HCT116 (cell line): ENCODE measurements around the gene LAMB2. TPM values are rescaled to one million over a fixed set of nuclear protein-coding genes. Genes with fewer than 3 reads are reported as not detected.
A peak's percentile ranks its signal among the peaks of the same experiment; 100 is the strongest.

Source experiments
- ATAC-seq: fragments of 200-7000 bp; cut with Tn5 transposase; 2 replicates; pipeline ENCODE4 v1.9.1; 2020; ENCODE audit warnings: mild to moderate bottlenecking, moderate library complexity
- BruUV-seq: library from RNA; stranded (reverse); fragments of 400-500 nt; replicated peaks from 2 replicates; lab custom pipeline; 2021; lab: Mats Ljungman, UMichigan
- CTCF ChIA-PET: fragments of 300-600 bp; sonication (Branson Sonifier 250); formaldehyde crosslinking; loops from one replicate; lab custom pipeline; 2021; ENCODE audit warnings: antibody characterized with exemption; lab: Charles Lee
- POLR2A ChIA-PET: fragments of 300-600, 350-600 bp; sonication (Branson Sonifier 250); formaldehyde crosslinking; loops from one replicate; lab custom pipeline; 2021; ENCODE audit warnings: antibody characterized with exemption; lab: Charles Lee
- RAD21 ChIA-PET, 2 experiments: fragments of 300-600 bp; sonication (Branson Sonifier 250); formaldehyde crosslinking; loops; one replicate each; lab custom pipeline; 2023; ENCODE audit warnings: low total read pairs in 2 of 2; ENCODE audit not compliant: uncharacterized antibody in 2 of 2, unreplicated experiment in 2 of 2, low non-redundant PET in 1 of 2; lab: Charles Lee
- DNase-seq: peaks from one replicate; pipeline ENCODE4 v3.0.0-alpha.2; 2010; ENCODE audit warnings: low read depth, low spot score
- H2AFZ ChIP-seq: fragments of 200-600 bp; shearing (Covaris generic), sonication (generic); 2 replicates; pipeline ENCODE4 v1.6.1; 2017; ENCODE audit warnings: low read depth, mixed run types, mixed read lengths, antibody characterized with exemption, low read length; ENCODE audit not compliant: poor library complexity, severe bottlenecking
- H3K27ac ChIP-seq: 2 replicates; pipeline ENCODE4 v1.5.1; 2012; ENCODE audit warnings: low read depth, low read length
- H3K27me3 ChIP-seq: fragments of 200-600 bp; sonication (generic); 2 replicates; pipeline ENCODE4 v1.6.1; 2016; ENCODE audit warnings: mixed run types, low read length, mixed read lengths; ENCODE audit not compliant: insufficient read depth
- H3K36me3 ChIP-seq, 2 experiments: fragments of 200-500 bp in 1 of 2; fragments of 200-600 bp in 1 of 2; sonication (Bioruptor generic) in 1 of 2; sonication (generic) in 1 of 2; 2 replicates each; pipeline versions ENCODE4 v1.5.1 to v1.6.1; 2014 to 2016; ENCODE audit warnings: low read length in 2 of 2, inconsistent platforms in 1 of 2, mixed read lengths in 1 of 2, mixed run types in 1 of 2; ENCODE audit not compliant: insufficient read depth in 2 of 2, control insufficient read depth in 1 of 2
- H3K4me1 ChIP-seq, 2 experiments: fragments of 200-600 bp in 1 of 2; sonication (generic) in 1 of 2; 2 replicates each; pipeline versions ENCODE4 v1.5.1 to v1.6.1; 2012 to 2017; ENCODE audit warnings: low read length in 2 of 2, inconsistent platforms in 1 of 2, mild to moderate bottlenecking in 1 of 2, mixed read lengths in 1 of 2, mixed run types in 1 of 2, moderate library complexity in 1 of 2; ENCODE audit not compliant: insufficient read depth in 2 of 2, control insufficient read depth in 1 of 2
- H3K4me2 ChIP-seq: fragments of 200-600 bp; sonication (generic); 2 replicates; pipeline ENCODE4 v1.6.1; 2017; ENCODE audit warnings: mixed run types, low read length, mixed read lengths
- H3K4me3 ChIP-seq, 2 experiments: fragments of 200-600 bp in 1 of 2; sonication (generic) in 1 of 2; replicated peaks in 1 of 2; 2 replicates each; pipeline ENCODE4 v1.5.1; 2011 to 2016; ENCODE audit warnings: low read length in 2 of 2, control low read depth in 1 of 2, low read depth in 1 of 2, mild to moderate bottlenecking in 1 of 2, mixed read lengths in 1 of 2, mixed run types in 1 of 2
- H3K79me2 ChIP-seq: fragments of 200-600 bp; sonication (generic); 2 replicates; pipeline ENCODE4 v1.6.1; 2017; ENCODE audit warnings: mild to moderate bottlenecking, mixed run types, low read length, moderate library complexity, mixed read lengths; ENCODE audit not compliant: insufficient read depth
- H3K9ac ChIP-seq: fragments of 200-600 bp; sonication (generic); 2 replicates; pipeline ENCODE4 v1.6.1; 2016; ENCODE audit warnings: low read length, mixed read lengths
- H3K9me2 ChIP-seq: fragments of 200-600 bp; sonication (generic), shearing (Covaris generic); 2 replicates; pipeline ENCODE4 v1.6.1; 2017; ENCODE audit warnings: mixed run types, mild to moderate bottlenecking, moderate library complexity; ENCODE audit not compliant: insufficient read depth
- H3K9me3 ChIP-seq, 2 experiments: fragments of 200-500 bp in 1 of 2; fragments of 200-600 bp in 1 of 2; sonication (Bioruptor generic) in 1 of 2; sonication (generic) in 1 of 2; 2 replicates each; pipeline ENCODE4 v1.6.1; 2014 to 2017; ENCODE audit warnings: low read length in 2 of 2, mixed read lengths in 2 of 2, inconsistent platforms in 1 of 2, low read depth in 1 of 2, mild to moderate bottlenecking in 1 of 2, mixed run types in 1 of 2, moderate library complexity in 1 of 2; ENCODE audit not compliant: control insufficient read depth in 1 of 2, insufficient read depth in 1 of 2
- H4K20me1 ChIP-seq: fragments of 200-600 bp; sonication (generic), shearing (Covaris generic); 2 replicates; pipeline ENCODE4 v1.6.1; 2017; ENCODE audit warnings: mixed run types, mild to moderate bottlenecking, moderate library complexity; ENCODE audit not compliant: insufficient read depth
- ATF3 ChIP-seq: IDR thresholded peaks from 2 replicates; pipeline ENCODE4 v1.6.1; 2012
- CBX3 ChIP-seq: IDR thresholded peaks from 2 replicates; pipeline ENCODE4 v1.6.1; 2012; ENCODE audit warnings: low read depth
- CEBPB ChIP-seq: IDR thresholded peaks from 2 replicates; pipeline ENCODE4 v1.6.1; 2012; ENCODE audit warnings: low read depth
- CTCF ChIP-seq, 3 experiments: fragments of 200-600 bp in 1 of 3; sonication (generic) in 1 of 3; IDR thresholded peaks in 2 of 3; conservative IDR thresholded peaks in 1 of 3; 2 replicates each; pipeline ENCODE4 v1.5.1; 2012 to 2017; ENCODE audit warnings: low read depth in 2 of 3, low read length in 2 of 3, antibody characterized with exemption in 1 of 3, borderline replicate concordance in 1 of 3, control low read depth in 1 of 3, mild to moderate bottlenecking in 1 of 3, mixed read lengths in 1 of 3, mixed run types in 1 of 3, moderate library complexity in 1 of 3; ENCODE audit not compliant: insufficient read depth in 1 of 3
- EGR1 ChIP-seq: IDR thresholded peaks from 2 replicates; pipeline ENCODE4 v1.6.1; 2012; ENCODE audit warnings: low read depth
- ELF1 ChIP-seq: IDR thresholded peaks from 2 replicates; pipeline ENCODE4 v1.6.1; 2012; ENCODE audit warnings: low read depth, borderline replicate concordance
- EZH2 ChIP-seq: fragments of 200-600 bp; sonication (generic); IDR thresholded peaks from 2 replicates; pipeline ENCODE4 v1.6.1; 2017; ENCODE audit warnings: antibody characterized with exemption, mixed run types
- EZH2phosphoT487 ChIP-seq: fragments of 200-600 bp; IDR thresholded peaks from 2 replicates; pipeline ENCODE4 v1.6.1; 2018; ENCODE audit warnings: antibody characterized with exemption, borderline replicate concordance
- JUND ChIP-seq: IDR thresholded peaks from 2 replicates; pipeline ENCODE4 v1.6.1; 2012
- MAX ChIP-seq: IDR thresholded peaks from 2 replicates; pipeline ENCODE4 v1.6.1; 2012
- SRF ChIP-seq: IDR thresholded peaks from 2 replicates; pipeline ENCODE4 v1.6.1; 2012; ENCODE audit warnings: low read depth
- TCF7L2 ChIP-seq: IDR thresholded peaks from 2 replicates; pipeline ENCODE4 v1.7.0; 2011; ENCODE audit warnings: borderline replicate concordance, inconsistent platforms; ENCODE audit not compliant: insufficient read depth, insufficient read length; ENCODE audit errors: extremely low read depth
- YY1 ChIP-seq: IDR thresholded peaks from 2 replicates; pipeline ENCODE4 v1.6.1; 2011; ENCODE audit warnings: low read length, low read depth, moderate library complexity, mild to moderate bottlenecking; ENCODE audit not compliant: insufficient replicate concordance; ENCODE audit errors: extremely low read depth
- ZBTB33 ChIP-seq: IDR thresholded peaks from 2 replicates; pipeline ENCODE4 v1.6.1; 2011; ENCODE audit warnings: mild to moderate bottlenecking, low read length, moderate library complexity; ENCODE audit not compliant: insufficient replicate concordance; ENCODE audit errors: extremely low read depth
- ZFX ChIP-seq: fragments of 450-650 bp; IDR thresholded peaks from 2 replicates; pipeline ENCODE4 v1.6.1; 2017
- ZNF274 ChIP-seq: fragments of 200-500 bp; sonication (Bioruptor generic); IDR thresholded peaks from 2 replicates; pipeline ENCODE4 v1.6.1; 2014; ENCODE audit warnings: mild to moderate bottlenecking, low read depth, low read length, inconsistent platforms
- intact Hi-C: fragments of 100-400 bp; cut with micrococcal nuclease; formaldehyde crosslinking; loops from 2 replicates; pipeline ENCODE4 v1.10.0; 2022
- total RNA-seq: library from RNA; stranded (reverse); gene quantifications from one replicate; pipeline ENCODE4 v1.2.1, GENCODE V29; 2021; ENCODE audit not compliant: unreplicated experiment

LAMB2 gene
- total RNA-seq, 1 experiment from 2014 or later = 213 TPM

GRCh38 chr3:49098910-49099630, 33.8 kb downstream of the LAMB2 start:
- H3K9me3 ChIP-seq = no peaks in the 10 kb centered on the region
- ChIA-PET CTCF (no interaction called here), RAD21 (no interaction called here), POLR2A (no interaction called here)
- H3K4me2 ChIP-seq = no peak overlapping the region
- H3K27me3 ChIP-seq = no peaks in the 10 kb centered on the region
- H3K4me3 ChIP-seq = no peak overlapping the region
- H2AFZ ChIP-seq = no peak overlapping the region
- H3K9ac ChIP-seq = no peak overlapping the region
- TSS peak; percentile 0 for BruUV-seq
- no peaks in the 10 kb centered on the region for H3K9me2 ChIP-seq
- no peak overlapping the region for H3K27ac ChIP-seq
- intact Hi-C loops = no loop called here
- ATAC-seq (no peak), DNase-seq (no peak)
- no peak for TF ChIP-seq EZH2phosphoT487
- no peak for TF ChIP-seq CBX3
- no peak for TF ChIP-seq CEBPB
- no peak for TF ChIP-seq MAX
- no peak for TF ChIP-seq SRF
- TF ChIP-seq YY1 = no peak
- no peak for TF ChIP-seq EGR1
- no peak for TF ChIP-seq ELF1
- no peak for TF ChIP-seq CTCF (IDR thresholded peaks at IDR 0.05 in 2 of 3, conservative IDR thresholded peaks at IDR 0.05 in 1 of 3; ENCODE audit: borderline replicate concordance in 1 of 3, insufficient read depth in 1 of 3, low read depth in 2 of 3, low read length in 2 of 3)
- TF ChIP-seq ZBTB33 = no peak
- no peak for TF ChIP-seq TCF7L2
- no peak for TF ChIP-seq ZNF274
- no peak for TF ChIP-seq ATF3
- TF ChIP-seq EZH2 = no peak
- no peak for TF ChIP-seq JUND
- no peak for TF ChIP-seq ZFX
- H3K79me2 ChIP-seq = peaks cover 19% of the 10 kb centered on the region
- H4K20me1 ChIP-seq = no peaks in the 10 kb centered on the region
- peaks cover 40 to 43% of the 10 kb centered on the region in 2 experiments for H3K36me3 ChIP-seq
- peaks cover 7 to 25% of the 10 kb centered on the region in 2 experiments; a peak in 3 of 4 replicates for H3K4me1 ChIP-seq
